Gastroesophageal sphincter (tissue), 3 donors: Measurements from ENCODE around the gene ARHGAP23.
"Not testable (repeated sequence)": the region's sequence is repeated elsewhere in the genome, so short reads cannot be mapped to it uniquely, and the experiment has no call there.

Experiments
- EP300 ChIP-seq: sonication (generic); formaldehyde crosslinking; IDR thresholded peaks from one replicate; pipeline ENCODE4 v1.6.1; 2017; ENCODE audit warnings: antibody characterized with exemption, mild to moderate bottlenecking
- TF ChIP-seq, protein P1 (sequence below), 4 experiments: fragments of 200-600 bp in 2 of 4; fragments of 450-650 bp in 2 of 4; sonication (generic) in 1 of 4; IDR thresholded peaks; one replicate each; pipeline ENCODE4 v1.5.1; 2017 to 2019; ENCODE audit warnings: antibody characterized with exemption in 4 of 4, mild to moderate bottlenecking in 2 of 4, moderate library complexity in 2 of 4

DNA sequence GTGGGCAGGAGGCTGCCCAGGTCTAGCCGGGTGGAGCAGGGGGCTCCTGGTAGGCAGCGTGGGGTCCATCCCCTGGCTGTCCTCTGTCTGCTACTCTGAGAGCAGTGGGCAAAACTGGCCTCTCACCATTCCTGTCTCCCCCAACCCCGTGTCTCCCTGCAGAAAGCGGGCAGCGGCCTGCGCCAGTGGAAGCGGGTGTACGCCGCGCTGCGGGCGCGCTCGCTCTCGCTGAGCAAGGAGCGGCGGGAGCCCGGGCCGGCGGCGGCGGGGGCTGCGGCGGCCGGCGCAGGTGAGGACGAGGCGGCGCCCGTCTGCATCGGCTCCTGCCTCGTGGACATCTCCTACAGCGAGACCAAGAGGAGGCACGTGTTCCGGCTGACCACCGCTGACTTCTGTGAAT is 49.2 kb downstream of the ARHGAP23 start:
- TF ChIP-seq, protein P1, sequence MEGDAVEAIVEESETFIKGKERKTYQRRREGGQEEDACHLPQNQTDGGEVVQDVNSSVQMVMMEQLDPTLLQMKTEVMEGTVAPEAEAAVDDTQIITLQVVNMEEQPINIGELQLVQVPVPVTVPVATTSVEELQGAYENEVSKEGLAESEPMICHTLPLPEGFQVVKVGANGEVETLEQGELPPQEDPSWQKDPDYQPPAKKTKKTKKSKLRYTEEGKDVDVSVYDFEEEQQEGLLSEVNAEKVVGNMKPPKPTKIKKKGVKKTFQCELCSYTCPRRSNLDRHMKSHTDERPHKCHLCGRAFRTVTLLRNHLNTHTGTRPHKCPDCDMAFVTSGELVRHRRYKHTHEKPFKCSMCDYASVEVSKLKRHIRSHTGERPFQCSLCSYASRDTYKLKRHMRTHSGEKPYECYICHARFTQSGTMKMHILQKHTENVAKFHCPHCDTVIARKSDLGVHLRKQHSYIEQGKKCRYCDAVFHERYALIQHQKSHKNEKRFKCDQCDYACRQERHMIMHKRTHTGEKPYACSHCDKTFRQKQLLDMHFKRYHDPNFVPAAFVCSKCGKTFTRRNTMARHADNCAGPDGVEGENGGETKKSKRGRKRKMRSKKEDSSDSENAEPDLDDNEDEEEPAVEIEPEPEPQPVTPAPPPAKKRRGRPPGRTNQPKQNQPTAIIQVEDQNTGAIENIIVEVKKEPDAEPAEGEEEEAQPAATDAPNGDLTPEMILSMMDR (IDR thresholded peaks at IDR 0.05), result not testable (repeated sequence)
- not testable (repeated sequence) for TF ChIP-seq EP300
